Stimulated activated CD4-positive, alpha-beta T cell treated with anti-CD3 and anti-CD28 coated beads, TNF-alpha, amount 100 ng/mL, for 4 hours (primary cell): ENCODE measurements around the gene CHMP3.
A peak's percentile ranks its signal among the peaks of the same experiment; 100 is the strongest.

Experiments used
- DNase-seq, 3 experiments: peaks; one replicate each; pipeline ENCODE4 v3.0.0-alpha.2; 2020; ENCODE audit warnings: low read depth in 3 of 3

CHMP3 gene

DNA sequence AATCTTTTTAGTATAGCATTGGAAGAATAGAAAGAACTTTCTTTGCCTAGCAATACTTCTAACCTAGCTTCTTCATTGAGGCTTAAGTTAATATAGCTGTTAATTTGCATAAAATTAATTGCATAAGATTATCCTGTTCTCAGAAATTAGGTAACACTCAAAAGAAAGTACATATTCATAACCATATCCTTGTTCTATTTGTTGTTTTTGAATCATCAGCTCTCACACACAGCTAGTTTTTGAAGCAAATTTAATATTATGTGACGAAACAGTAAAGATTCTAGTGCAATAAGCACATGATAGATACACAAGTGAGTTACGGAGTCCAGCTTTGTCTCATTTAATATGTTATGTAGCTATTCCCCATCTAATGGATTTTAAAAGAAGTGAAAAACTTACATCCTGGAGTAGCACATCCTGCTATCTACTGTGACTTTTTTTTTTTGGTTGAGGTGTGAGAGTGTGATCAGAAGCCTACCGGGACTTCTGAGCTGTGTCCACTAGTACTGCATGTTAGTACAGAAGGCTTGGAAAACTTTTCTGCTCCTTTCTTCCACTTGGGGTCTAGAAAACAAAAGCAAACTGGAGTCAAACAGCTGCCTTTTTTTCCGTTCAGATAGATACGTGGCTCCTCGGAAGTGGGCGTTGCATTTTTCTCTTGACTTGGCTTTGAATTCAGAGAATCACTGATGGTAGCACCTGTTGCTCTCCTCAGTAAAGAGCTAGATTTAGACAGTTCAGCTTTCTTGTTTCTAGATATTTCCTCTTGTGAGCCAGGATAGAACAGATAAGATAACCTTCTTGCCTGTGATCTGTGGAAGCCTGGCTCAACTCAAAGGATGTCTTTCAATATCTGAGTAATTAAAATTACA lies 94.8 kb downstream of the CHMP3 start:
- DNase-seq: peak in 1 of 3 experiments; percentile 3

DNA sequence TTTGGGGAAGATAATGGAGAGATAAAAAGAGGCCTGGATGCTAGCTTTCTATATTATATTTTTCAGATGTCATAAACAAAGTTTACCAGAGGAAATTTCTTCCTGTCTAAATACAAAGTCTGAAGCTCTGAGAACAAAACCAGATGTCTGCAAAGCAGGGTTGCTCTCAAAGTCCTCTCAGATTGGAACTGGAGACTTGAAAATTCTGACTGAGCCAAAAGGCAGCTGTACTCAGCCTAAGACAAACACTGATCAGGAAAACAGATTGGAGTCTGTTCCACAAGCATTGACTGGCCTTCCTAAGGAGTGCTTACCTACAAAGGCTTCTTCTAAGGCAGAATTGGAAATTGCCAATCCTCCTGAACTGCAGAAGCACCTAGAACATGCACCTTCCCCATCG lies 96.9 kb downstream of the CHMP3 start:
- no peak for DNase-seq

DNA sequence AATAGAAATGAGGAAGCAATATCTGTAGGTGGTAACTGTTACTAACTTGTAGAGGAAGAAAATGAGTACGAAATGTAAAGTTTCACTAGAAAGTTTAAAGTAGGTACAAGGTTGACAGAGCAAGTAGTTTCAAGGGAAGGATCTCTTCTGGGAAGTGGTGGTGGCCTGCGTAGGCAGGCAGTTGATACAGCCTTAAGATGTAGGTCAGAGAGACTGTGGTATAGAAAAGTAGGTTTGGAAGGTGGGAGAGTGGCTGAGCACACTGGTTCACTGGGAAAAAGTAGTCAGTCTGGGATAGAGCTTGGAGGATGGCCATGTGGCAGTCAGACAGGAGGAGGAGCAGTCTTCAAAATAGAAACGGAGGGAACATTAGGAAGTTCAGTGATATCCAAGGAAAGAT lies 98.6 kb downstream of the CHMP3 start:
- DNase-seq: no peak

DNA sequence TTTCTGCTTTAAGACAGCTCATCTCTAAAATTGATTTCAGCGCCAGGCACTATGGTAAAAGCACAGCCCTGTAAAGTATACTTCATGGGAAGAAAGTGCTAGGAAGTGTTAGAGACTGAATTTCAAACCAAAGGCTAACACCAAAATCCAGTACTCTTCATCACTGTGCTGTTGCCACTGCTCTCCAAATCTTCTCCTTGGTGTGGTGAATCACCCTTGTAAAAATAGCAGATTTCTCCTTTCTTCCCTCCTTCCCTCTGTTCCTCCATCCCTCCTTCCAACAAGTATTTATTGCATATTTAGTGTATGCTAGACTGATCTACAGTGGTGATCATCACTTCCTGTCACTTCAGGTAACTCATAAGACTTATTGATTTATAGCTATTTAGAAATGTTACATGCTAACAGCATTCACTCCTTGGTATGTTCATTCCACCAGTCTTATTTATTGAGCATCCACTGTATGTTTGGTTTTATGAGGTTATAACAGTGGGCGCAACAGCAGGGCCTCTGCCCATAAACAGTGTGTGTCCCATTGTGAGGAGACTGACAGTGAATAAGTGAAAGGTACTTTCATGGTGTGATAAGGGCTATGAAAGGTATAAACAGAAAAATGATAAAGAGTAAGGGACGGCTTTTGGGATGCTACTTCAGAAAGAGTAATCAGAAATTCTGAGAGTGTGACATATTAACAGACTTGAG lies 102.0 kb downstream of the CHMP3 start:
- DNase-seq: no peak

DNA sequence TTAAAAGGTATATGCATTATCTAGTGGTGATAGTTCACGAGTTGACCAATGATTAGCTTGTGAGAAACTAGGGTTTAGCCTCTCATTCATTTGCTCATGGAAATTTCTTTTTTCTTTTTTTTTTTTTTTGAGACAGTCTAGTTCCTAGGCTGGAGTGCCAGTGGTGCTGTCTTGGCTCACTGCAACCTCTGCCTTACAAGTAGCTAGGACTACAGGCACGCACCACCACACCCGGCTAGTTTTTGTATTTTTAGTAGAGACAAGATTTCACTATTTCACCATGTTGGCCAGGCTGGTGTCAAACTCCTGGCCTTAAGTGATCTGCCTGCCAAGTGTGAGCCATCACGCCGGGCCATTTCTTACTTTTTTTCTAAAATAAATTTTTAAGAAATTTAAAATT lies 108.1 kb downstream of the CHMP3 start:
- DNase-seq: no peak

DNA sequence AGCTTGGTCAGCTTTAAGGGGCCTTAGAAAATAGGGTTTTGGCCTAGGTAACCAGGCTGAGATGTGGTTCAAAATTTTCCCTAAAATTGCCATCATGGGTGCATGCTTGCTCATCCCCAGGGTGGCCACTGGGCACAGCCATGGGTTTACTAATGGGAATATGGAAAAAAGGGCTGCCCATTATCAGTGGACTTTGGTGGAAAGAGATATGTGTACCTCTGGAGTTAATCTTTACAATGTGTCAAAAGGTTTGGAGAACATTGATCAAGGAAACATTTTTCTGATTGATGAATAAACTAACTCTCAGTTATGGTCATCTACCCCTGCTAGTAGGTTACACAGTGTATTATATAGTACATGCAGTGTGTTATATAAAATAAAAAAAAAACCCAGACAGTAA lies 109.0 kb downstream of the CHMP3 start:
- DNase-seq: no peak

DNA sequence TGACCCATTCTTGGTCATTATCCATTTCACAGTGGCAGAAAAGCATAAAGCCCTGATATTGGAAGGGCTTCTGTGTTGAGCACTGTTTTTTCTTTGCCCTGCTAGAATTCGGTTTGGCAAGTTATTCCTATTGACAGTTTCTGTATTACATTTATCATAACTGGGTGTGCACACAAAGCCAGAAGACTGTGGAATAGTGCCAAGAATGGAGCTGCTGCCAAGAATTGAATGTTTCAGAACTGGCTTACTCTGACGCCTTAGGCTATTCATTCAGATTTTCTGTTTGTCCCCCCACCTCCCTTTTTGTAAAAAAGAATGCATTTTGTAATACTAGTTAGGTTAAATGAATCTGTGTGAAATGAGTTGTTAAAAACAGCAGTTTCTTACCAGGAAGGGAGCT lies 109.4 kb downstream of the CHMP3 start:
- no peak for DNase-seq
